GM21515 (cell line): ENCODE results near the gene TRMT112.
"Not testable (repeated sequence)": the region's sequence is repeated elsewhere in the genome, so short reads cannot be mapped to it uniquely, and the experiment has no call there.

Experiments
- ATAC-seq: cut with Tn5 transposase; IDR thresholded peaks from one replicate; pipeline ENCODE4 v1.9.1; 2021; ENCODE audit not compliant: unreplicated experiment

TRMT112 gene

DNA sequence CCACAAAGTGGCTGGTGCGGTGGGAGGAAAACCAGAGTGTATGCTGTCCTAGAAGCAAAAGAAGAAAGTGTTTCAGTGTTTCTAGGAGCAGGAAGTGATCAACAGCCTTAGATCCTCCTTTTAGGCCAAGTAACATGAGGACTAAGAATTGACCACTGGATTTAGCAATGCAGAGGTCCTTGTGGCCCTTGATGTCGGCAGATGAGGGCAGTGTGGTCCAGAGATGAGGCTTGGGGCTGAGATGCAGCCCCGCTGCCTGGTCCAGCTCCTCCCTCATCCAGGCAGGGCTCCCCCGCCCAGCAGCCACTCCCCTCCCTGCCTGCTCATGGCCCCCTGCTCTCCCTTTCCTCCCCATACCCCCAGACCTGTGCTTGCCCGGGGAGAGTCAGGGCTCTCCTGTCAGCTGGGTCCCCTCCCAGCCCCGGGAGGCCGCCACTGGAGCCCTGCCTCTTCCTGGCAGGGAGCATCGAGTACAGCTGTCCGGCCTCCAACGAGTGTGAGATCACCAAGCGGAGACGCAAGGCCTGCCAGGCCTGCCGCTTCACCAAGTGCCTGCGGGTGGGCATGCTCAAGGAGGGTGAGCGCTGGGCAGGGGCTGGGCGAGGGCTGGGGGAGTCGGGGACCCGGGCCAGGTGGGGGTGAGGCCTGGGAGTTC lies 3.7 kb downstream of the TRMT112 start:
- no peak for ATAC-seq

DNA sequence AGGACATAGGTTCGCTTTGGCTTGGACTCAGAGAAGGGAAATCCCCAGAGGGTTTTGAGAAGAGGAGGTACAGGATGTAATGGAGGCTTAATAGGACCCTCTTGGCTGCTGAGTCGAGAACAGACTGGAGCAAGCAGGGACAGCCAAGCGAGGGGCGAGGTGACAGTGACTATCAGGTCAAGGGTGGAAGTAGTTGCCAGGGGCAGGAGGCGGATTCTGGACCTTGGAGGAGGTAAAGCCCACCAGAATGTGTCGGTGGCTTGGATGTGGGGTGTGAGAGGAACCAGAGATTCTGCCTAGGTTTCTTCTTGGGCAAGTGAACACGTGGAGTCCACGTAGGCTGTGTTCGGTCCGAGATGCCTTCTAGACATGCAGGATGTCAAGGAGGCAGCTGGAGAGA lies 4.4 kb downstream of the TRMT112 start:
- ATAC-seq: no peak

DNA sequence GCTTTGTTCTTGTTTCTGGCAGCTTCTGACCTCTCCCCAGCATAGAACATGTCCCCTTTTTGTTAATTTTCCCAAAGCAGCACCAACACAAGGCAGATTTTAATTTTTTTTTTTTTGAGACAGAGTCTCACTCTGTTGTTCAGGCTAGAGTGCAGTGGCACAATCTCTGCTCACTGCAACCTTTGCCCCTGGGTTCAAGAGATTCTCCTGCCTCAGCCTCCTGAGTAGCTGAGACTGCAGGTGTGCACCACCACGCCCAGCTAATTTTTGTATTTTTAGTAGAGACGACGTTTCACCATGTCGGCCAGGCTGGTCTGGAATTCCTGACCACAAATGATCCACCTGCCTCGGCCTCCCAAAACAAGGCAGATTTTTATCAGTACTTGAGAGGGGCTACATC lies 9.6 kb downstream of the TRMT112 start:
- ATAC-seq: not testable (repeated sequence)

DNA sequence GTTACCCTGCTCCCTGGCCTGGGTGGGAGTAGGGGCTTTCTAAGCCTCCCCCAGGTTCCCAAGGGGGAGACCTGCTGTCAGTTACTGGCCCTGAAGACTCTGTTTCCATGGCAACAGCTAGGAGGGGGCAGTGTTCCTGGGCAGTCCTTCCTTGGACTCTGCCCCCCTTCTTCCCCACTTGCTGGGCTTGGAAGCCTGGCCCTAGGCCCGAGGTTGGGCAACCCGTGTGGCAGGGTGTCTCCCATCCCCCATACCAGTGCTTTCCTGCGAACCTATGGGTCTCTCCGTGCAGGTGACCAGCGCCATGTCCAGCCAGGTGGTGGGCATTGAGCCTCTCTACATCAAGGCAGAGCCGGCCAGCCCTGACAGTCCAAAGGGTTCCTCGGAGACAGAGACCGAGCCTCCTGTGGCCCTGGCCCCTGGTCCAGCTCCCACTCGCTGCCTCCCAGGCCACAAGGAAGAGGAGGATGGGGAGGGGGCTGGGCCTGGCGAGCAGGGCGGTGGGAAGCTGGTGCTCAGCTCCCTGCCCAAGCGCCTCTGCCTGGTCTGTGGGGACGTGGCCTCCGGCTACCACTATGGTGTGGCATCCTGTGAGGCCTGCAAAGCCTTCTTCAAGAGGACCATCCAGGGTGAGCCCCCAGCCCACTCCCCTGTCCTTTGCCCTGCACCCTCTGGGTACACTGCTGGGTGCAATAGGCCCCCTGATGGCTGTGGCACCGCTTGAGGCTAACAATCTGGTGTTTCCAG lies 10.3 kb downstream of the TRMT112 start:
- ATAC-seq: no peak

DNA sequence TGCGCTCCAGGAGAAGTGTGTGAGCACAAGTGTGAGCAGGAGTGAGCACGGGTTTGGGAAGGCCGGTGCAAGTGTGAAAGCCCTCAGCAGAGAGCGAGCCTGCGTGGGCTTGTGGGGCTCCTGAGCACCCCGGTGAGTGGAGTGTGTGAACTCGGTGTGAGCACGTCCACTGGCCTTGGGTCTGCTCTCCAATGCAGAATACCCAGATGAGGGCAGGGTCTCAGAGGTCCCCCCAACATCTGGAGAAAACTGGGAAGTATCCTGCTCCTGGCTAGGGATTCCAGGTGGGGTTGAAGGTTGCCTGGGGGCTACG lies 10.8 kb downstream of the TRMT112 start:
- no peak for ATAC-seq

DNA sequence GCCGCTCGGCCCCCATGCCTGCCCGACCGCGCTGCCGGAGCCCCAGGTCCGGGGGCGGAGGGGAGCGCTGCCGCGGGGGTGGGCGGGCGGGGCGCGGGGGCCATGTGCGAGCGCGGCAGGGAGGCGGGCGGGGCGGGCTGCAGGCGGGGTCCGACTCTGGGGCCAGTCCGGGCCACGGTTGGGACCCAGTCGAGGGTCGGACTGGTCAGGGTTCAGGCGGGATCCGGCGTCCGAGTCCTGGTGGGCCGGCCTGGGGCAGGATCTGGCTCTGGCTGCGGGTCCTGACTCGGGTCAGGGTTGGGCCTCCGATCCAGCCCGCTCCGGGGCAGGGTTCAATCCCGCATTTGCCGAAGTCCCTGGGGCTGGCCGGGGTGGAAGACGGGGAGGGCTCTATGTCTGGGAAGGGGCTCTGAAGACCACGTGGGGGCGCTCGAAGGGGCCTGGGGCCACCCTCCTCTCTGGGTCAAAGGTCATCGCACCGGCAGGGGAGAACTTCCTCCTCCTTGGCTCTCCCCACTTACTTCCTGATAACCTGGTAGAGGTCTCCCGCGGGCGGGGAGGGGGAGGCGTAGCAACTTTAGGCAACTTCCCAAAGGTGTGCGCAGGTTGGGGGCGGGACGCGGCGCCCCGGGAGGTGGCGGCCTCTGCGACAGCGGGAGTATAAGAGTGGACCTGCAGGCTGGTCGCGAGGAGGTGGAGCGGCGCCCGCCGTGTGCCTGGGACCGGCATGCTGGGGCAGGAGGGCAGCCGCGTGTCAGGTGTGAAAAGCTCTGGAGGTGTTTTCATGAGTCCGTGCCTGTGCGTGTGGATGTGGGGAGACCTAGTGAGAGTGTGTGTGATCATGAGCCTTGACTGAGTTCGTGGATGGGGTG lies 11.4 kb downstream of the TRMT112 start:
- peak; percentile 24 for ATAC-seq

DNA sequence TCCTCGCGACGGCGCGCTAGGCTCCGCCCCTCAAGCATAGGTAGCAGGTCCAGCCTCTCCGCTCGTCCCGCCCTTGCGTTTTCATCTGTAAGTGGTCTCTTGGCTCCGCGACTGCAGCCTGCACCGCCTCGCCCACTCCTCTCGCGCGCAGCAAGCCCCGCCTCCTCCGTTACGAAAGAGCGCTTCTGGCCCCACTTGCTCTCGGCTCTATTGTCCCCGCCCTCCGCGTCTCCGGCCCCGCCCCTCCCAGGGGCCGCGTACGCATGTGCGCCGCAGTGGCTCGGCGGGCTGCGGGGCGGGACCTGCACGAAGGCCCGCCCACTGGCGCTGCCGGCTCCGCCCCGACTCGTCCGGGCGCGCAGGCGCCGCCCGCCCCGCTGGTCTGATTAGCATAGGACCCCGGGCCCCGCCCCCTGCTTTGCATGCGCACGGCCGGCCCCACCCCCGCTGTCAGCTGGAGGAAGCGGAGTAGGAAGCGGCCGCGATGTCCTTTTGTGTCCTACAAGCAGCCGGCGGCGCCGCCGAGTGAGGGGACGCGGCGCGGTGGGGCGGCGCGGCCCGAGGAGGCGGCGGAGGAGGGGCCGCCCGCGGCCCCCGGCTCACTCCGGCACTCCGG lies 12.2 kb downstream of the TRMT112 start, which contains the start of gene ESRRA:
Gene ESRRA, plus strand, starts transcription at position 450 of the 616 bp plus-strand sequence. CDS start 1,656 bp downstream, outside the sequence.
- peak; percentile 63 for ATAC-seq

DNA sequence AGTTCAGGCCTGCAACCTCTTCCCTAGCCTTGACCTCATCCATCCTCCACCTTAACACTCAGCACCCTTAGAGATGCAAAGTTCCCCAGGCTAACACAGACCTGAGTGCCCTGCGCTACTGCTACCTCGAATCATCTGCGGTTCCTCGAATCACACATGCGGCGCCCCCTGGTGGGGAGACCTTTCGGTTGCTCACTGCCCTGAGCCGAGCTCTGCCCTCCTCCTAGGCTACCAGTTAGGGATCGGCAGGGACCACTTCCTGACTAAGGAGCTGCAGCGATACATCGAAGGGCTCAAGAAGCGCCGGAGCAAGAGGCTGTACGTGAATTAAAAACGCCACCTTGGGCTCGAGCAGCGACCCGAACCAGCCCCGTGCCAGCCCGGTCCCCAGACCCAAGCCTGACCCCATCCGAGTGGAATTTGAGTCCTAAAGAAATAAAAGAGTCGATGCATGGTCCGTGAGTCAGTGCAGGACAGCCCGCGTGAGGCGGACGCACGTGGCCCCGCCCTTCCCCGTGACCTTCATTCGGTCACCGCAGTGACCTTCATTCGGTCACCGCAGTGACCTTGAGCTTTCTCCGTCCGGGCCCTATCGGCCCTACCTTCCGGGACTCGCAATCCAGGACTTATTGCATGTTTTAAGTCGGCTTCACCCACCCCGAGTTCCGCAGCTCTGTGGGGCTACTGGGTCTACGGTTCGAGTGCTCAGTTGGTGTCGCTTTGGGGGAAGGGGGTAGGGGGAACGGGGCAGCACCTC lies 12.9 kb downstream of the TRMT112 start:
- ATAC-seq: peak; percentile 31

DNA sequence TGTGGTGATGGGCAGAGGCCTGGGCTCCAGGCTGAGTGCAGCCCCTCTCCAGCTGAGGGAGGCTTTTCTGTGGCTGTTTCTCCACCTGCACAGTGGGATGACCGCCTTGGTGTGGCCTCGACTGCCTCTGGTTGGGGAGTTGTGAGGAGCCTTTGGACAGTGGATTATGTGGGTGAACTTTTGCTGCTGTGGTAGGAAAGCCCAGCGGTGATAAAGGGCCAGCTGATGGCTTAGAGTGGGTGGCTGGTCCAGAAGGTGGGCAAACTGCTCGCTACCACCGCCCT lies 13.4 kb downstream of the TRMT112 start:
- no peak for ATAC-seq

DNA sequence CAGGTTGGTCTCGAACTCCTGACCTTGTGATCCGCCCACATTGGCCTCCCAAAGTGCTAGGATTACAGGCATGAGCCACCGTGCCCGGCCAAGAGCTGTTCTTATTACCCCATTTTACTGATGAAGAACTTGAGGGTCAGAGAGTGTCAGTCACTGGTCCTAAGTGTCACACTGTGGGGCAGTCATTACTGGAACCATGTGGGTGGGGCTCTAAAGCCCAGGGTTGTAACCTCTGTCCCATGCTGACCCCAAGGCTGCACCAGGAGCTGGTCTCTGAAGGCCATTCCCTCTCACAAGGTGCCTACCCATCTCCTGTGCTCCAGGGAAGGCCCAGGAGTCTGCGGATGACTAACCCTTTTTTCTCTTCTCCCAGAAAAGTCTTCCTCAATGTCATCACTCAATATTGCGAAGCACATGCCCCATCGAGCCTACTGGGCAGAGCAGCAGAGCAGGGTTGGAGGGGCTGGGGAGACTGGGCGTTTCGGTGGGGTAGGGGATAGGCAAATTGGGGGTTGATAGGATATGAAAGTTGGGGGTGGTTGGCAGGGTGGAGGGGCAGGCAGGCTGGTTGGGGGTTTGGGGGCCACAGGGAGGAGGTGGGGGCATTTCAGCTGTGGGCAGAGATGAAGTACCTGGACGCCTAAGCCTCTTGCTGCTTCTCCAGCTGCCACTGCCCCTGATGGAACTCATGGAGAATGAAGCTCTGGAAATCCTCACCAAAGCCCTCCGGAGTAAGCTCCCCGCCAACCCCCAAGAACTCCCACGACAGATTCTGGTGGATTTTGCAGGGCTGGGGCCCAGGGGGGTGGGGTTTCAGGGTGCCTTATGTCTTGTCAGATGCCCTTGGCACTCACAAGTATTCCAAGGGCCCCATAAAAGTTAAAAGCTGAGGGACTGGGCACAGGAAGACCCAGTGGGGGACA lies 14.0 kb downstream of the TRMT112 start:
- no peak for ATAC-seq

DNA sequence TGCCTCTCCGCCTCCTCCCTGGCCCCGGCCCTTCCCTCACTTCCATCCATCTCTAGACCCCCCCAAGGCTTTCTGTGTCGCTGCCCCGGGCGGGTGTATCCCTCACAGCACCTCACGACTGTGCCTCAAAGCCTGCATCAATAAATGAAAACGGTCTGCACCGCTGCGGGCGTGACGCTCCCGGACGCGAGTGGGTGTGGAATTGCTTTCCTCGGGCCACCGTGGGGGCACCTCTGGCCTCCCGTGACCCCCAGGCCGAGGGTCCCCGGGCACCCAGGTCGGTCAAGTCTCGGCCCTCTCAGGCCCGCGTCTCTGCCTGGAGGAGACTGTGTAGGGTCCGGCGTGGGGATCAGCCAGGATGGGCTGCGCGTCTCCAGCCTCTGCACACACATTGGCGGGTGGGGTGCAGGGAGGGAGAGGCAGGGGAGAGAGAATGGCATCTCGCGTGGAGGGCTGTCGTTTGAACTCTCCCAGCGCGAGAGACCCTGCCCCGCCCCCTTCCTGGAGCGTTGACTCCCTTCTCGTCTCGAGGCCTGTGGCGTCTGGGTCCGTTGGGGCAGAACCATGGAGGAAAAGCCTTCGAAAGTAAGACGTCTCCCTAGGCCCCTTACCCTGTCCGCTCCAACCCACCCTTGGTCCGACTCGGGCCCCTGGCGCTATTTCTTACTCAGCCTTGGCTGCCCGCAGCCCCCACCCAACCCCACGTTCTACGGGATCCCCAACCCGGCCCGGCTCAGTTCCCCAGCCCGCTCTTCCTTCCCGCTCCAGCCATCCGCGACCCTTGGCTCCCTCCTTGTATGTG lies 17.3 kb downstream of the TRMT112 start, which contains the start of gene CATSPERZ:
Gene CATSPERZ, plus strand, starts transcription at position 512 of the 802 bp plus-strand sequence. Its CDS starts 53 bp downstream, at position 565.
- ATAC-seq: no peak

DNA sequence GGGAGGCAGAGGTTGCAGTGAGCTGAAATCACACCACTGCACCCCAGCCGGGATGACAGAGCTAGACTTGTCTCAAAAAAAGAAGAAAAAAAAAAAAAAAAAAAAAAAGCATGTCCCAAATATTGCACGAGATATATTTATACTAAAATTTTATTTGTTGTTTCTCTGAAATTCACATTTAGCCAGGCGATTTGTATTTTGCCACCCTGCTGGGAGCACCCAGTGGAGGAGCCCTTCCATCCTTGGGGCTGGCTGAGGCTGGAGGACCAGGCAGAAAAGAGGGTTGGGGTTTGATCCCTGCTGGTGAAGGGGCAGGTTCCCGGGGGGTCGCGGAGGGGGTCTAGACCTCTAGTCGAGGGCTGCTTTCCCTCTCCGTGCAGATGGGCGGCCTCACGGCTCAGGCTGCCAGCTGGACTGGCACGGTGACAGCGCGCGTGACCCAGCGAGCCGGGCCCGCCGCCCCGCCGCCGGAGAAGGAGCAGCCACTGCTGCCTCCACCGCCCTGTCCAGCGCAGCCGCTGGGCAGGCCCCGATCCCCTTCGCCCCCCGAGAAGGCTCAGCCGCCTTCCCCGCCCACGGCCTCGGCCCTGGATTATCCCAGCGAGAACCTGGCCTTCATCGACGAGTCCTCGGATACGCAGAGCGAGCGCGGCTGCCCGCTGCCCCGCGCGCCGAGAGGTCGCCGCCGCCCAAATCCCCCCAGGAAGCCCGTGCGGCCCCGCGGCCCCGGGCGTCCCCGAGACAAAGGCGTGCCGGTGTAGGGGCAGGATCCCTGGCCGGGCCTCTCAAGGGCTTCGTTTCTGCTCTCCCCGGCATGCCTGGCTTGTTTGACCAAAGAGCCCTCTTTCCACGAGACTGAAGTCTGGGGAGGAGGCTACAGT lies 18.2 kb downstream of the TRMT112 start:
- no peak for ATAC-seq

DNA sequence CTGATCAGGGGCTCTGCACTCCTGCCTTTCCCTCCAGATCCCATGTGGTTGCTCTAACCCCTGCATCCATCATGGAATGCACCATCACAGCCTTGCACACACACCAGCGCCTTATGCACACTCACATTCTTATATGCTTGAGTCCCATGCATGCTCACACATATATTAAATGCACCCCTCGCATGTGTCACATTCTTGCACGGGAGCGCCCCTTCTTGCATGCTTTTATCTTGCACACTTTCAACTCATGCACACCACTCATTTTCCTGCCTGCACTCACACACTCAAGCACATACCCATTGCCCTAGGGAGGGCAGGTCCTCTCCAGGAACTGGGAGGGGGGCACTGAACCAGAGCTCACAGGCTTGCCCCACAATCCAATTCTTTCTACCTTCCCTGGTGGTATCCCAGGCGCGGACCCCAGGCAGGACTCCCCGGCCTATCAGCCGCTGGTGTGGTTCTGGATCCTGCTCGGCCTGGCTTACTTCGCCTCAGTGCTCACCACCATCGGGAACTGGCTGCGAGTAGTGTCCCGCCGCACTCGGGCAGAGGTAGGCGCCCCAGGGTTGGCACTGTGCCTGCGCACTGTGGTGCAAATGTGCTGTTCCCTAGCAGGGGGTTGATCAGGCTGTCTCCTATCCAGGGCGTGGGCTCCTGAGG lies 19.5 kb downstream of the TRMT112 start:
- no peak for ATAC-seq

DNA sequence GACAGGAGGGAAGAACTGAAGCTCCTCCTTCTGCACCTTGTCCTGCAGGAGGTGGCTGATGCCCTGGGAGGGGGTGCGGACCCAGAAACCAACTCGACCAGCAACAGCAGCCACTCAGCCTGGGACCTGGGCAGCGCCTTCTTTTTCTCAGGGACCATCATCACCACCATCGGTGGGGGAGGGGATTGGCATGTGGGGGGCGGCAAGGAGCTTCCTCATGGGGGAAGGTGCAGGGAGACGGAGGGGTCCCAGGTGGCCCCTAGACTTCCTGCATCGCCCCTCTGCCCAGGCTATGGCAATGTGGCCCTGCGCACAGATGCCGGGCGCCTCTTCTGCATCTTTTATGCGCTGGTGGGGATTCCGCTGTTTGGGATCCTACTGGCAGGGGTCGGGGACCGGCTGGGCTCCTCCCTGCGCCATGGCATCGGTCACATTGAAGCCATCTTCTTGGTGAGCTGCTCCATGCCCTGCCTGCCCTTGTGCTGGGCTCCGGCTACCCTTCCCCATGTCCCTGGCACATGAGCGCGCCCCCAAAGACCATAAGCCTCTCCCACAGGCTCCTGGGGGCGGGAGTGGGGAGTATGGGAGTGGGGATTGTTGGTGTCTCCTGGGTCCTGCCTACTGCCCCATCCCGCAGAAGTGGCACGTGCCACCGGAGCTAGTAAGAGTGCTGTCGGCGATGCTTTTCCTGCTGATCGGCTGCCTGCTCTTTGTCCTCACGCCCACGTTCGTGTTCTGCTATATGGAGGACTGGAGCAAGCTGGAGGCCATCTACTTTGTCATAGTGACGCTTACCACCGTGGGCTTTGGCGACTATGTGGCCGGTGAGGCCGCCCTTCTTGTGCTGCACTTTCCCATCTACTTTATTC lies 20.3 kb downstream of the TRMT112 start:
- ATAC-seq: no peak

DNA sequence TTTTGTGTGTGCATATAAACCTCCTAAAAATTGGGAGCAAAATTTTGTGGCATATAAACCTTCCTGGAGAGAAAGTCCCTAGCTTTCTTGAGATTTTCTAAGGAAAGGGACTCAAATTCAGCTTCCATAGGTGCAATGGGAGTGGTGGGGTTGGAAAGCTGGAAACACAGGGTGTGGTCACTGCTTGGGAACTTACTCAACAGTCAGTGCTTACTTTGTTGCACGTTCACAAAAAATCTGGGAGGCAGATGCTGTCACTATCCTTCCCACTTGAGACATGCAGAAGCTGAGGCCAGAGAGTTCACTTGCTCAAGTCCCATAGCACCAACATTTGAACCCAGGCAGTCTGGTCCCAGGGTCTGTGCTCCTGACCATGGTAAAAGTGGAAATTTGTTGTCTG lies 21.1 kb downstream of the TRMT112 start:
- no peak for ATAC-seq

DNA sequence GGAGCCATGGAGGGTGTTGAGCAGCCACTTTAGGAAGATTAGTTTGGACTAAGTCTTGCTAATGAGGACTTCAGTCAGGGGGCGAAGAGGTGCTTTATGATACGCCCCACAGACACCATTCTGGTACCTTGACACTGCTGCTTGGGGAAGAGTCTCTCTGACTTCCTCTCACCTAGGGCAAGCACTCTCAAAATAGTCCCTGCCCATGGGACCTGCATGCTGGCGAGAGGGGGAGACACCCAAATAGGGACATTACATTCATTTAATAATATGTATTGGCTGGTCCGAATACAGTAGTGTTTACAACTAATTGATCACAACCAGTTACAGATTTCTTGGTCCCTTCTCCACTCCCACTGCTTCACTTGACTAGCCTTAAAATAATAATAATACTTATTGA lies 21.6 kb downstream of the TRMT112 start:
- no peak for ATAC-seq
